HG03108 (cell line): ENCODE results near the gene SLC52A3.

Experiments used
- ATAC-seq: cut with Tn5 transposase; IDR thresholded peaks from one replicate; pipeline ENCODE4 v1.9.1; 2021; ENCODE audit warnings: moderate library complexity; ENCODE audit not compliant: unreplicated experiment

The SLC52A3 gene

DNA sequence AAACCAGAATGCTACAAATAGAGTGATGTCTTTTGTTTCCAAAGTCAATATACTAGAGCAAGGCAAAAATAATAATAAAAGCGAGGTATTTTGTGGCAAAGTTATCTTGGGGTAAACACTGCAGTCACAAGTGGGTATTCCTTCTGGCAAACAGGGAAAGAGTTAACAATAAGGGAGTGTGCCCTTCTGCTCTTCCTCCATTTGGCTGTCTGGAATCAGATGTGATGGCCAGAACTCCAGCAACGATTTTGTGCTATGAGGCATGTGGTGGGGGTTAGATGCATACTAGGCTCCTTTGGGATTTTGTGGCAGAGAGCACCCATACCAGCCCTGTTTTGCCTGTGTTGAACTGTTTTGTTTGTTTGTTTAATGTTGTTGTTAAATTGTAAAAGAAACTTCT is 2.4 kb upstream of the SLC52A3 start:
- ATAC-seq: no peak

- ATAC-seq: no peak
Measured at GRCh38 chr20:766906-767305, 1.4 kb downstream of the SLC52A3 start.

DNA sequence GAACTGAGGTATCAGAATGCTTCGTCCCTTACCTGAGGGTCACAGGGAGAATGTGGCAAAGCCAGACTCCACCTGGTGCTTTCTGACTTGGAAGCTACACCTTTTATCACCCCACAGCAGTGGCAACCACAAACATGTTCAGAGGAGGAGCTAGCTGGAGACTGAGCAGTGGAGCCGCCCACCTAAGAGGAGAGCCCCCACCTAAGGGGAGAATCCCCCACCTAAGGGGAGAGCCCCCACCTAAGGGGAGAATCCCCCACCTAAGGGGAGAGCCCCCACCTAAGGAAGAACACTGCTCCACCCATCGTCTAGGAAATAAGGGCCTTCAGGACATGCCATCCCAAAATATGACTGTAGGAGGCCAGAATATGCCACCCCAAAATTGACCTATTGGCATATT is 4.0 kb downstream of the SLC52A3 start:
- ATAC-seq: no peak

- no peak for ATAC-seq
Measured at GRCh38 chr20:761418-762381, 6.6 kb downstream of the SLC52A3 start.

DNA sequence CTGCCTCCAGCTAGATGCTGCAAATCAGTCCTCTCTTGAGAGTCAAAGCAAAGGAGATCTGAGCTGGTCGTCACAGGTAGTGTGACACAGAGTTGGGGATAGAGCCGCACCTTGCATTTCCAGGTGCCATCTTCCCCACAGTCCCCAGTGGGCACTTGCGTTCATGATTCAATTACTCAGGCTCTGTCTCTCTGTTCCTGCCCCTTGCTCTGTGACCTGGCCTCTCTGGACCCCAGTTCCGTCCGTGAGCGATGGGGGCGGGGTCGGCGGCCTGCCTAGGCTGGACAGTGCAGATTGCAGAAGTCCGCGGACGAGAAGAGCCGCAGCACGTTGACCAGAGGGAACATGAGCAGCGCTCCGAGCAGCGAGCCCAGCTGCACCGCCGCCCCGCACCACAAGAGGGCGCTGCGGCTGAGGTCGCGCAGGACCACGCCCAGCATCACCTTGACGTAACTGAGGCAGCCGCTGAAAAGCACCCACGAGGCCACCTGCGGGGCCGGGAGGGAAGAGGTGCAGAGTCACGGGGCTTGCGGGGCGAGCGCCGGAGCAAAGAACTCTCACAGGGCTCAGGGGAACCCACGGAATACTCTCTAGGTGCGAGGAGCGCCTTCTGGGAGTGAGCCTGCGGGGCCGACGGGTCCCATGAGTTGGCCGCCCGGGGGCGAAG is 7.4 kb downstream of the SLC52A3 start:
- ATAC-seq: no peak

DNA sequence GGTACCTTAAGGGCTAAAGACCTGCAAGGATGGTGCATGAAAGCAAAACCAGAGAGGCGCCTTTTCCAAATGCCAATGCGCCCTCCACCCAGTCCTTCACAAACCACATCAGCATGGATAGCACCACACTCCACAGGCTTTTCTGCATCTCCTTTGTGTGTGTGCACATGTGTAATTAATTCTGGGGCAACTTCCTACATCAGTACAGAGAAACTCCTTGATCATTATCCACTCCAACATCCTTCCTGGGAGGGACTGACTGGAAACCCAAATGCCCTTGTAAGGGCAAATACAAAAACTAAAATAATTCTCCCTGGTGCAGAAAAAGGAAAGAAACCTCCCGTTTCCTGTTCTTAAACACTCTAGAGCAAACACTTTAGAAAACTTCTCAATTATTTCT is 10.8 kb downstream of the SLC52A3 start:
- ATAC-seq: no peak

GRCh38 chr20:755941-756340 is 12.4 kb downstream of the SLC52A3 start:
- ATAC-seq: no peak

DNA sequence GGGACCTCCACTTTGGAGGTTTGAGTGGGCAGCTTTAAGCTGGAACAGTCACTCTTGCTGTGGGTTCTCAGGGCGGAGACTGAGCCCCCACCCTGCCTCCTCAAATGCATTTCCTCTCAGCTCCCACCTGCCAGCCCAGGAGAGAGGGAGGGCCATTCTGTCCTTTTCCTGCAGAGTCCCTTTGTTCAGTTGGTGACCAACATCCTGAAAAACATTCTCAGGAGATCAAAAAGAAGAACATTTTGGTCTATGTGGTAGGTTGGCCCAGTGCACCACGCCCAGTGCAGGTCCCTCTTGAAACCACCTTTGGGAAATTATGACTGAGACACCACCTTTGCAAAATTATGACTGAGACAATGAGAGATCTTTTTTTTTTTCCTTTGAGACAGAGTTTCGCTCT is 13.4 kb downstream of the SLC52A3 start:
- ATAC-seq: no peak

DNA sequence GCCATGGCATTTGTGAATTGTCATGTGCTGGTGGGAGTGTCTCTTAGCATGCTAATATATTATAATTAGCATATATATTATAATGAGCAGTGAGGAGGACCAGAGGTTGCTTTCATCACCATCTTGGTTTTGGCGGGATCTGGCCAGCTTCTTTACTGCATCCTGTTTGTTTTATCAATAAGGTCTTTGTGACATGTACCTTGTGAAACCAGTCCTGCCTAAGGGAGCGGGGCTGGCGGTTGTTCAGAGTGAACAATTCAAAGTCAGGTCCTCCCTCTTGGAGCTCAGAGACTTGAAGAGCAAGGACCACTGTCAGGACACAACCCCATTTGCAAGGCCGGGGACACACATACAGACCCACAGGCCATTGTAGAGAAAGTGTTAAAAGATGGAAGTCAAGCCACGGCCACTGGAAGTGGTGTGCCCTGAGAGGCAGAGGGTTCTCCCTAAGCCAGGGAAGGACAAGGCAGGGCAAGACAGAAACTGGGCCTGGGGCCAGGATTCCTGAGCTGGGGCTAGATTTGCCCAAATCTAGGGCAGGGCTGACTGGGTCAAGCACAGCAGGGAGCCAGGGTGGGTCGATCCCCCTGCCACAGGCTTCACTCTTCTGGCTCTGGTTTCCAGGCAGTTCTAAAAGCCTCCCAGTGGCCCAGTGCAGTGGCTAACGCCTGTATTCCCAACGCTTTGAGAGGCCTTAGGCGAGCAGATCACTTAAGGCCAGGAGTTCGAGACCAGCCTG is 14.2 kb downstream of the SLC52A3 start:
- ATAC-seq: no peak

GRCh38 chr20:753136-753535 is 15.2 kb downstream of the SLC52A3 start:
- no peak for ATAC-seq

DNA sequence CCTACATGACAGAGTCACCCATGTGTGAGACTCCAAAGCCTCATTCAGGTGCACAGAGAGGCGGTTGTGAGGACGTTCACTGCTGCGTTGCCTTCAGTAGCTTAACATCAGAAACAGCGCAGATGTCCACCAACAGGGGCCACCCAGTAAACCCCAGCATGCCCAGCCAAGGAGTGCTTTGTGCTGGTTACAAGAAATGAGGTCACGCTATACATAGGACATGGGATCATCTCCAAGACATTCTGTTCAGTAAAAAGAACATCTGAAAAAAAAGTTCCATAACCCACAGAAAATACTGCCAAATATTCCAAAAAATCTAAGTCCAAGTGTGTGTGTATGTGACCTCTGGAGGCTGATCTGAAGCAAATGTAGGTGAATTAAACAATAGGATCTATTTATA is 16.0 kb downstream of the SLC52A3 start:
- ATAC-seq: no peak

DNA sequence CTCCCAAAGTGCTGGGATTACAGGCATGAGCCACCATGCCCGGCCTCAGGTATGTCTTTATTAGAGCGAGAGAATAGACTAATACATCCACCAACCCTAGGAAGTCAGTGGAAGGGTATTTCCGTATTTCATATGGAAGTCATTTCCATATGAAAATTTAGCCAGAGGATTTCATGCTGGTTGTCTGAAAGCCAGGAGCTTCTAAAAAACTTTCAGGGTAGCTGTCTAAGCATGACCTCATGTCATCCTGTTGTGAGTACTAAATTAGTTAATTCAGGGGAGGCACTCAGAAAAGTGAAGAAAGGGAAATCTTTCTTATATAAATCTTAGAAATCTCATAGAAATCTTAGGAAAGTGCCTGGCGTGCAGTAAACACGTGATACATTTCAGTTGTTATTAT is 16.5 kb downstream of the SLC52A3 start:
- no peak for ATAC-seq

- ATAC-seq: no peak
Measured at GRCh38 chr20:750801-751200, 17.5 kb downstream of the SLC52A3 start.

GRCh38 chr20:745683-746301 is 22.5 kb downstream of the SLC52A3 start:
- no peak for ATAC-seq

GRCh38 chr20:742156-742555 is 26.1 kb downstream of the SLC52A3 start:
- no peak for ATAC-seq

DNA sequence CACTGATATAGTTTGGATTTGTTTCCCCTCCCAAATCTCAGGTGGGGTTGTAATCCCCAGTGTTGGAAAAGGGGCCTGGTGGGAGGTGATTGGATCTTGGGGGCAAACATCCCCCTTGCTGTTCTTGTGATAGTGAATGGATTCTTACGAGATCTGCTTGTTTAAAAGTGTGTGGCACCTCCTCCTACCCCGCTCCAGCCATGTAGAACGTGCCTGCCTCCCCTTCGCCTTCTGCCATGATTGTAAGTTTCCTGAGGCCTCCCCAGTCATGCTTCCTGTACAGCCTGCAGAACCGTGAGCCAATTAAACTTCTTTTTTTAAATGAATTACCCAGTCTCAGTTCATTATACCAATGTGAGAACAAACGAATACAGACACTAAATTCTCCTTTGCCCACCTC is 26.7 kb downstream of the SLC52A3 start:
- no peak for ATAC-seq

DNA sequence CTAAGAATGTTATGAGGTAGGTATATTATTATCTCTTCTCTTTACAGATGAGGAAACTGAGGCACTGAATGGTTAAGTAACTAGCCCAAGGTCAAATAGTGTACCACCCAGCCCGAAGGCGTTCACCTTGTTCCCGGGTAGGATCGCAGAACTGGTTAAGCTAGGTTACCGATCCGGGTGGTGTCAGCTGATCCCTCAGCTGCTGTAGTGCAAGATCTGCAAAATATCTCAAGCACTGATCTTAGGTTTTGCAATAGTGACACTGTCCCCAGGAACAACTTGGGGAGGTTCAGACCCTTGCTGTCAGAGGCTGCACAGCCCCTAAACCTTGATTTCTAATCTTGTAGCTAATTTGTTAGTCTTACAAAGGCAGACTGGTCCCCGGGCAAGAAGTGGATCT is 28.1 kb downstream of the SLC52A3 start:
- no peak for ATAC-seq

- ATAC-seq: no peak
Measured at GRCh38 chr20:739736-740135, 28.6 kb downstream of the SLC52A3 start.

DNA sequence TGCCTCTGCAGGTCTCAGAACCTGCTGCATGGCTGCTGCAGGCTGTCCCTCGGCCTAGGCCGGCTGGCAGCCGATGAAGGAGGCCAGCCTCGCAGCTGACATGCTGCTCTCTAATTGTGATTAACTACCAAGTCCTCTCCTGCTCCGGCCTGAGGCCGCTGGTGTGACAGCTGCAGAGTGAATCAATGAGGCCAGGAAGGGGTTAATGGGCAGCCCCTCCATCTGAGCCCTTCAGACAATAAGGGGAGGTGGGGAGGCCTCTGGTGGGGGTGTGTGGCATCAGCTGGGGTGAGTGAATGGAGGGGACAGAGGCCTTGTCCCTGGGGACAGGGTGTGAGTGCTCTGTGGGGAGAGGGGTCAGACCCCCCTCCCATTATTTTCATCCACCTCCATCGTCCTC is 34.4 kb downstream of the SLC52A3 start:
- no peak for ATAC-seq

DNA sequence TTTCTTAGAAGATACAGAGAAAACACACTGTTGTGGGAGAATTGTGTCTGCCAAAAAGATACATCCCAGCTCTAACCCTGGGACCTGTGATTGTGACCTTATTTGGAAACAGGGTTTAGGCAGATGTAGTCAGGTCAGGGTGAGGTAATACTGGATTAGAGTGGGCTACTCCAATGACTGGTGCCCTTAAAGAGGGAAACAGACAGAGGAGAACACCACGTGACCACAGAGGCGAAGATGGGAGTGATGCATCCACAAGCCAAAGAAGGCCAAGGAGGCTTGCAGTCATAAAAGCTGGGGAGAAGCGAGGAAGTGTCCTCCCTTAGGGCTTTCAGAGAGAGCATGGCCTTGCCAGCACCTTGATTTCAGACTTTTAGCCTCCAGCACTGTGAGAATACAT is 35.6 kb downstream of the SLC52A3 start:
- ATAC-seq: no peak

DNA sequence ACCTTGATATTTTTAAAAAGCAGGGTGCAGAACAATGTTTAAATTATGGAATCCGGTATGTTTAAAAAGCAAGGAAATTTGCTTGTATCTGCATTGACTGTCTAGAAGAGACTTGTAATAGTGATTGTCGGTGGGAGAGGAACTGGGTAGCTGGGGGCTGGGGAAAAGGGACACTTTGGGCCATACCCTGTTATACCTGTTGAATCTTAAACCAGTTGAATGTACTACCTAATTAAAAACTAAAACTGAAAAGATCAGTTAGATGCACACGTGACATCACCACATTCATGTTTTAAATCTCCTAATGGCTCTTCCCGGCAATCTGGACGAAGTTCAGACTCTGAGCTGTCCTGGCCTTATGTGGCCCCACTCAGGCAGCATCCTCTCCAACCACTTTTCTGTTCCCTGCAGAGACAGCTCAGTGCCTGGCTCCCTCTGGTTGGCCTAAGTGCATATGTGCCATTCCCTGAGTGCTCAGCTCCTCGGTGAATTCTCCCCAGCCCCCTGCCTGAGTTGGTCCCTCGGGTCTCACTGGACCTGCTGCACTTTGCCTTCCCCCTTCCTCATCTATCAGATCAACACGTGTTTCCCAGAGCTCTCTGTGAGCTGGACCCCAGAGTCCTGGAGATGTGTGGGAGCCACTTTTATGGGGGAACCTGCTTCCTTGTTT is 36.3 kb downstream of the SLC52A3 start:
- ATAC-seq: no peak
